AG10803 (cell line): Measurements from ENCODE around the gene S100A6.

ENCODE experiments used
- DNase-seq: peaks from one replicate; pipeline ENCODE4 v3.0.0; 2010; ENCODE audit warnings: low read depth
- H3K4me3 ChIP-seq: 2 replicates; pipeline ENCODE4 v1.5.1; 2011; ENCODE audit warnings: mild to moderate bottlenecking, low read length, control low read depth
- TF ChIP-seq, protein P1 (sequence below): conservative IDR thresholded peaks from 2 replicates; pipeline ENCODE4 v1.5.1; 2011; ENCODE audit warnings: mild to moderate bottlenecking, low read length, control low read depth, inconsistent platforms

The S100A6 gene

DNA sequence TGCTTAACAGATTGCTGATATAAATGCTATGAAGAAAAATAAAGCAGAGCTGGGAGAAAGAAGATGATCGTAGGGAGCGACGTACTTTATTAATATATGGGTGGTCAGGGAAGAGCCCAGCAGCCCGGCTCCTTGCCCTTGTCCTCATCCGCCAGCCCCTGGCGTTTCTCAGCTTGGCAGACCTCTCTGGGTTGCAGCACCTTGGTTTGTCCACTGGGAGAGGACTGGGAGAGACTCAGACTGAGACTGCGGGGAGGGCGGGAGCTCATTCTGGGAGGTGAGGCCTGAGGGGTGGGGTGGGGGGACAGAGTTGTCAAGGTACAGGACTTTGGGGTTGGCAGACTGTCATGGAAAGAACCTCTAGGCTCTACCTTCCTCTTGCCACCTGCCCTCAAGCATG lies 16.5 kb upstream of the S100A6 start:
- no peak for DNase-seq
- TF ChIP-seq, protein P1, sequence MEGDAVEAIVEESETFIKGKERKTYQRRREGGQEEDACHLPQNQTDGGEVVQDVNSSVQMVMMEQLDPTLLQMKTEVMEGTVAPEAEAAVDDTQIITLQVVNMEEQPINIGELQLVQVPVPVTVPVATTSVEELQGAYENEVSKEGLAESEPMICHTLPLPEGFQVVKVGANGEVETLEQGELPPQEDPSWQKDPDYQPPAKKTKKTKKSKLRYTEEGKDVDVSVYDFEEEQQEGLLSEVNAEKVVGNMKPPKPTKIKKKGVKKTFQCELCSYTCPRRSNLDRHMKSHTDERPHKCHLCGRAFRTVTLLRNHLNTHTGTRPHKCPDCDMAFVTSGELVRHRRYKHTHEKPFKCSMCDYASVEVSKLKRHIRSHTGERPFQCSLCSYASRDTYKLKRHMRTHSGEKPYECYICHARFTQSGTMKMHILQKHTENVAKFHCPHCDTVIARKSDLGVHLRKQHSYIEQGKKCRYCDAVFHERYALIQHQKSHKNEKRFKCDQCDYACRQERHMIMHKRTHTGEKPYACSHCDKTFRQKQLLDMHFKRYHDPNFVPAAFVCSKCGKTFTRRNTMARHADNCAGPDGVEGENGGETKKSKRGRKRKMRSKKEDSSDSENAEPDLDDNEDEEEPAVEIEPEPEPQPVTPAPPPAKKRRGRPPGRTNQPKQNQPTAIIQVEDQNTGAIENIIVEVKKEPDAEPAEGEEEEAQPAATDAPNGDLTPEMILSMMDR = no peak
- no peak overlapping the region for H3K4me3 ChIP-seq

DNA sequence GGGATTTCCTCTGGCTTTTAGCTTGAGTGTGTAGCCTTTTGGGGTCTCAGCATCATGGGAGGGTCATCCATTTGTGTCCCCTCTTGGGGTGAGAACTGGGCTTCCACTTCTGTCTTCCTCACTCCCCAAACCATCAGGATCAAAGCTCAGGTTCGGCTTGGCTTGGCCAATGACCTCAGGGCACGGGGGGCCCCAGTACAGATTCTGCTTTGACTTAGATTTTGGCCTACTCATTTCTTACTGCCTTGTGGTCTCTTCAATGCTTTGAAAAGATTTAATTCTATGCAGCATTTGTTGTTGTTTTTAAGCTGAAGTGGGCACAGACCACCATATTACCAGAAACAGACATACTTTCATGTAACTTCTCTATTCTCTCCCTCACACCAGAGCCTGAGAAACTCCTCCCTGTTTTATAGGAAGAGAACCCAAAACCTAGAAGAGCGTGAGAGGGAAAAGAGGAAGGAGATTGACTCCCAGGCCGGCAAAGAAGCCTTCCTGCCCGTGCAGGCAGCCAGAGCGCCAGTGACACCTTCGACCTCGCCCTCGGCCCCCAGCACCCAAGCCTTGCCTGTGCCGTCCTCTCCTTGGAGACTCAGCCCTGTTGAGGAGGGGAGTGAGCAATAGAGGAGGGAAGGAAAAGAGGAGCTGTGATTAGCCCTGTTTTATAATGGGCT lies 15.2 kb upstream of the S100A6 start:
- TF ChIP-seq, protein P1 = no peak
- no peak for DNase-seq
- no peak overlapping the region for H3K4me3 ChIP-seq

DNA sequence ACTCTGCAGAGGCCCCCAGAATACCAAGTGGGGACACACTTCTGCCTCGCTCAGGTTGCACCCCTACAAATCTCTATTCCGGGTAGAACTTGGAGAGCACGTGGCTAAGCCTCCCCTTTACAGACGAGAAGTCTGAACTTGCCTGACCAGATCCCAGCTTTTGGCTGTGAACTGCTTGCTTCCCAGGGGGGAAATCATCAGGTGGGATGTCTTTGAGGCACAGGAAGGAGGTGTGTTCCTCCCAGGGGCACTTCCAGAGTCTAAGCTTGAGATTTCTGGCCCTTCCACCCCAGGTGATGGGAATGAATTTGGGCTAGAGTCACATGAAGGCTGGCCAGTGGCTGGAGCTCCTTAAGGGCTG lies 14.6 kb upstream of the S100A6 start:
- TF ChIP-seq, protein P1 = no peak
- no peak overlapping the region for H3K4me3 ChIP-seq
- DNase-seq = no peak

DNA sequence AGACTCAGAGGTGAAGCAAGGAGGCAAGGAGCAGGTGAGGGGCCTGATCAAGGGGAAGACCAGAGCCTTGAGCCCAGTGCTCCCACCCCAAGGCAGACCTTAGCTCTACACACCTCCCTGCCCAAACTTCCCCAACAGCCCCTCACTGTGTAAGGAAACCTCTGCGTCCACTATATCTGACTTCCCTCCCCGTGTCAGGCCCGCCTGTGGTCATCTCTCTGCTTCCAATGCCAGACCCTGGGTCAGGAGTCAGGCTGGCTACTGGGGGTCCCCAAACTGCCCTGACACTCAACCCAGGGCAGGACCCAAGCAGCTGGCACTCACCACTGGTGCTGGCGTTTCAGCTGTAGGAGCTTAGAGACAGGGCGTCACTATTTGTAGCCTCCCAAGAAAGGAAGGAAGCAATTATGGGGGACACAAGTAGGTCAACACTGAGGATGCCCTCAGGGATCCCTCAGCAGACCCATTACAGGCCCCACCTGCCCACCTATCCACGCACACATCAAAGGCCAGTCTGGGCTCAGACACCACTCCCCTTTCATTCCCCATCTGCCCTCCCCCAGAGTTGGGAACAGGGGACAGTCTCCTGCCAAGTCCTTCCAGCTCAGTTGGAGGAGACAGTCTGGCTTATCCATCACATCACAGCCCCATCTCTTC lies 14.1 kb upstream of the S100A6 start:
- TF ChIP-seq, protein P1 = no peak
- H3K4me3 ChIP-seq = no peak overlapping the region; the same call in 1 of the 2 replicates
- DNase-seq = no peak

DNA sequence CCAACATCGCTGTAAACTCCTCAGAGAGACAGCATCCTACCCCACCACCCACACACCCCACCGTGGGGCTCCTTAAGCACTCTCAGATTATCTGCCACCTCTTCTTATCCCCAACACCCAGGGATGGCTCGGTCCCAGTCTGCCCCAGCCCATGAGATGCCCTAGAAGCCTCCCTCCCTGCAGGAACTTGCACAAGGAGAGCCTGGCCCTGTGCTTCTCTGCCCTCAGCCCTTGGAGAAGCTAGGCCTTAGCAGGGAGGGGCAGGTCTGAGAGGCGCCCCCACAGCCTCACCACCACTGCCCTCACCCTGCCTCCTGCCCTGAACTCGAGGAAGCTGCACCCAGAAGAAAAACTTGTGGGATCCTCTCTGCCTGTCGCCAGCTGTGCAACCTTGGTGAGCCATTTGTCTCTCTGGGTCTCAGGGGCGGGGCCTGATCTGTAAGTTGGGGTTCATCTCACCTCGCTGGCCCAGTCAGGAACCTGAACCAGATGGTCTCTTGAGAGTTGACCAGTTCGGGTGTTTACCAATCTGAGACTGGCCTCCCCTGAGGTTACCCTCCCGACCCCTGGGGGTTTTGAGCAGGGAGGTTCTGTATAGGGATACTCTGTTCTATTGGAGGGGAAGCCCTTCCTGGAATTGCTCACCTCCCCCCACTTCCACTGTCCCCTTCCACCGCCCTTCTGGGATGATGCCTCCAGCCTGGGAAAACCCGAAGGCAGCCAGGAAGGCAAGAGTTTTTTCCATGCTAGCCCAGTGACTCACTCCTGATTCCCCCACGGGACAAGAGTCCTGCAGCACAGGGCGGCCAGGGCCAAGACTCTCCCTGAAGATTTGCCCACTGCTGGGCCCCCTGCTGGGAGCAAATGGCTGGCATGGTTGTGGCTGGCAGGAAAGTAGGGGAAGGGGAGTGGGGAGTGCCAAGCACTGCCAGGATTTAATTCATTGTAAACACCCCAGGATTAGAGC lies 13.2 kb upstream of the S100A6 start, which contains the start of gene S100A3:
S100A3 (minus strand) TSS at position 537 of the 967 bp plus-strand sequence. CDS start 773 bp downstream, outside the sequence.
- peak within 1 kb of the TSS; percentile 8; the same call in 1 of the 2 replicates for H3K4me3 ChIP-seq
- DNase-seq = peak; percentile 92
- TF ChIP-seq, protein P1 = peak; percentile 43

DNA sequence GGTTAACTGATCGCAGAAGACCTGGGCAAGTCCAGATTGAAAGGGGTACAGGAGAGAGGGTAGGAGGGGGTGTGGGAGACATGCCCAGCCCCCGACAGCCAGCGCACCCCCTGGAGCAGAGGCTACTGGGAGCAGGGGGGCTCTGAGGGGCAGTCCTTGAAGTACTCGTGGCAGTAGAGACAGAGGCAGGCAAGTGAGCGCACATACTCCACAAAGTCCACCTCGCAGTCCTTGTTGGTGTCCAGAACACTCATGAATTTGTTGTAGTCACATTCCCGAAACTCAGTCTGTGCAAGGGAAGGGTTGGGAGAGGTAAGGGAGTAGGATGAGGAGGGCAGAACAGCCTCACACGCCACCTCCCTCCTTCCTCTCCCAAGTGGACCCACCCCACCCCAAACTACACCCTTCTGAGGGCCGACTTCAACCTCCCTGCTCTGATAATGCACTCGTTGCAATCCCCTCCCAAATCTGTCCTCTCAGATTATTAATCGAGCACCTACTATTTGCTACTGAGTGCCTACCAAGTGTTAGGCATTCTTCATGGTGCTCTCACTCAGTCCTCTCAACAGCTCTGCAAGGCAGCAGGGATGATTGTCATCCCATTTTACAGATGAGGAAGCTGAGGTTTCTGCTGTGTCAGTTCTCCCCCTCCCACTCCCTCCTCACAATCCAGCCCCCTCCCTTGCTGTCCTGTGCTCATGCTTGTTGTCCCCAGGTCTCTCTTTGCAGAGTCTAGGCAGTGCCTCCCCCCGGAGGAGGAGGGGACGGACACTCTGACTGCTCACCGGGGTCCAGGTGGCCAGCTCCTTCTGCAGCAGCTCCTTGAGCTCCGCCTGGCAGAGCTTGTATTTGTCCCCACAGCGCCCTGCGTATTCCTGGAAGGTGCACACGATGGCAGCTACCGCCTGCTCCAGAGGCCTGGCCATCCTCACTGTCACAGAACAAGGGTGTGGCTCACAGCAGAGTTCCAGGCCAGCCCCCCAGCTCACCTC lies 12.1 kb upstream of the S100A6 start:
- TF ChIP-seq, protein P1 = no peak
- DNase-seq = no peak

More for the DNA sequence above, 12.1 kb upstream of the S100A6 start:
- H3K4me3 ChIP-seq = peak overlapping the region; percentile 92
